ENCODE measurements around the gene XXYLT1. TPM values are rescaled to one million over a fixed set of nuclear protein-coding genes. Genes with fewer than 3 reads are reported as not detected.
"Not testable (repeated sequence)": the region's sequence is repeated elsewhere in the genome, so short reads cannot be mapped to it uniquely, and the experiment has no call there.

Gene XXYLT1
- total RNA-seq, 1 experiment from 2014 or later: 35.7 TPM

GRCh38 chr3:195042743-195043606, 228.0 kb downstream of the XXYLT1 start:
- DNase-seq (ENCODE audit: low spot score): no peak

GRCh38 chr3:195041871-195042742, 228.9 kb downstream of the XXYLT1 start:
- no peak for DNase-seq (ENCODE audit: low spot score)

- peak; percentile 42 for DNase-seq (ENCODE audit: low spot score)
These were observed 230.0 kb downstream of the XXYLT1 start for GRCh38 chr3:195040773-195041520.

- DNase-seq (ENCODE audit: low spot score): no peak
These were observed 230.9 kb downstream of the XXYLT1 start for GRCh38 chr3:195040094-195040493.

GRCh38 chr3:195039180-195039843, 231.6 kb downstream of the XXYLT1 start:
- DNase-seq (ENCODE audit: low spot score): no peak

GRCh38 chr3:195038161-195038560, 232.8 kb downstream of the XXYLT1 start:
- no peak for DNase-seq (ENCODE audit: low spot score)

GRCh38 chr3:195037586-195037985, 233.4 kb downstream of the XXYLT1 start:
- DNase-seq (ENCODE audit: low spot score): not testable (repeated sequence)

GRCh38 chr3:195036974-195037373, 234.0 kb downstream of the XXYLT1 start:
- DNase-seq (ENCODE audit: low spot score): no peak

GRCh38 chr3:195036574-195036973, 234.4 kb downstream of the XXYLT1 start:
- DNase-seq (ENCODE audit: low spot score): no peak

GRCh38 chr3:195036203-195036505, 234.8 kb downstream of the XXYLT1 start:
- no peak for DNase-seq (ENCODE audit: low spot score)

- DNase-seq (ENCODE audit: low spot score): no peak
These were observed 235.4 kb downstream of the XXYLT1 start for GRCh38 chr3:195035345-195036202.

GRCh38 chr3:195034541-195034940, 236.4 kb downstream of the XXYLT1 start:
- no peak for DNase-seq (ENCODE audit: low spot score)

GRCh38 chr3:195034101-195034500, 236.9 kb downstream of the XXYLT1 start:
- DNase-seq (ENCODE audit: low spot score): no peak

- no peak for DNase-seq (ENCODE audit: low spot score)
These were observed 237.3 kb downstream of the XXYLT1 start for GRCh38 chr3:195033531-195034091.

GRCh38 chr3:195032955-195033354, 238.0 kb downstream of the XXYLT1 start:
- DNase-seq (ENCODE audit: low spot score): no peak

- no peak for DNase-seq (ENCODE audit: low spot score)
These were observed 238.7 kb downstream of the XXYLT1 start for GRCh38 chr3:195032106-195032759.

GRCh38 chr3:195031574-195032003, 239.4 kb downstream of the XXYLT1 start:
- no peak for DNase-seq (ENCODE audit: low spot score)

- peak; percentile 67 for DNase-seq (ENCODE audit: low spot score)
These were observed 240.1 kb downstream of the XXYLT1 start for GRCh38 chr3:195030791-195031321.

- DNase-seq (ENCODE audit: low spot score): no peak
These were observed 241.9 kb downstream of the XXYLT1 start for GRCh38 chr3:195028877-195029606.

Measured in H4 (cell line).